ENCODE data around the gene MSI2. TPM values are rescaled to one million over a fixed set of nuclear protein-coding genes. Genes with fewer than 3 reads are reported as not detected.

The MSI2 gene
- polyA plus RNA-seq, 1 of the 3 experiments (the other 2 are of a cell fraction): 24.1 TPM

DNA sequence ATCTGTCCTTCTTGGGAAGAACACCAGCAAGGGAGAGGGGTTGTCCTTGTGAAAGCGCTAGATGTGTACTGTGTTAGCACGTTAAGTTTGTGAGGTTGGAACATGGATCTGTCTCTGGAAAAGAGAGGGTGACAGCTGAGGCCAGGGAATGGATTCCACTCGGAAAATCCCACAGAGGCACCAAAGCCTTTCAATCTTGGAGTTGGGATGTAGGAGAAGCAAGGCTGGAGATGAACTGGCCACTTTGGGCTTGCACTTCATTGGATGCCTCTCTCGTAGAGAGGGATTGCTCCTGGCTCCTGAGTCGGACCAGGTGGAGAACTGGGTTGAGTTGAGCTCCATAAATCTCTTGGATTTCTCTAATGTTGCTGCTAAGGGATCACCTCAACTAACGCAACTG lies 421.5 kb downstream of the MSI2 start (continued):
- TF ChIP-seq, protein P1, sequence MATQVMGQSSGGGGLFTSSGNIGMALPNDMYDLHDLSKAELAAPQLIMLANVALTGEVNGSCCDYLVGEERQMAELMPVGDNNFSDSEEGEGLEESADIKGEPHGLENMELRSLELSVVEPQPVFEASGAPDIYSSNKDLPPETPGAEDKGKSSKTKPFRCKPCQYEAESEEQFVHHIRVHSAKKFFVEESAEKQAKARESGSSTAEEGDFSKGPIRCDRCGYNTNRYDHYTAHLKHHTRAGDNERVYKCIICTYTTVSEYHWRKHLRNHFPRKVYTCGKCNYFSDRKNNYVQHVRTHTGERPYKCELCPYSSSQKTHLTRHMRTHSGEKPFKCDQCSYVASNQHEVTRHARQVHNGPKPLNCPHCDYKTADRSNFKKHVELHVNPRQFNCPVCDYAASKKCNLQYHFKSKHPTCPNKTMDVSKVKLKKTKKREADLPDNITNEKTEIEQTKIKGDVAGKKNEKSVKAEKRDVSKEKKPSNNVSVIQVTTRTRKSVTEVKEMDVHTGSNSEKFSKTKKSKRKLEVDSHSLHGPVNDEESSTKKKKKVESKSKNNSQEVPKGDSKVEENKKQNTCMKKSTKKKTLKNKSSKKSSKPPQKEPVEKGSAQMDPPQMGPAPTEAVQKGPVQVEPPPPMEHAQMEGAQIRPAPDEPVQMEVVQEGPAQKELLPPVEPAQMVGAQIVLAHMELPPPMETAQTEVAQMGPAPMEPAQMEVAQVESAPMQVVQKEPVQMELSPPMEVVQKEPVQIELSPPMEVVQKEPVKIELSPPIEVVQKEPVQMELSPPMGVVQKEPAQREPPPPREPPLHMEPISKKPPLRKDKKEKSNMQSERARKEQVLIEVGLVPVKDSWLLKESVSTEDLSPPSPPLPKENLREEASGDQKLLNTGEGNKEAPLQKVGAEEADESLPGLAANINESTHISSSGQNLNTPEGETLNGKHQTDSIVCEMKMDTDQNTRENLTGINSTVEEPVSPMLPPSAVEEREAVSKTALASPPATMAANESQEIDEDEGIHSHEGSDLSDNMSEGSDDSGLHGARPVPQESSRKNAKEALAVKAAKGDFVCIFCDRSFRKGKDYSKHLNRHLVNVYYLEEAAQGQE (IDR thresholded peaks at IDR 0.05; ENCODE audit: low read depth, low read length): no peak
- no peak for TF ChIP-seq ZBTB33 (IDR thresholded peaks at IDR 0.05; ENCODE audit: borderline replicate concordance, low read depth)
- TF ChIP-seq RCOR1 (IDR thresholded peaks at IDR 0.05; ENCODE audit: low read length): no peak

DNA sequence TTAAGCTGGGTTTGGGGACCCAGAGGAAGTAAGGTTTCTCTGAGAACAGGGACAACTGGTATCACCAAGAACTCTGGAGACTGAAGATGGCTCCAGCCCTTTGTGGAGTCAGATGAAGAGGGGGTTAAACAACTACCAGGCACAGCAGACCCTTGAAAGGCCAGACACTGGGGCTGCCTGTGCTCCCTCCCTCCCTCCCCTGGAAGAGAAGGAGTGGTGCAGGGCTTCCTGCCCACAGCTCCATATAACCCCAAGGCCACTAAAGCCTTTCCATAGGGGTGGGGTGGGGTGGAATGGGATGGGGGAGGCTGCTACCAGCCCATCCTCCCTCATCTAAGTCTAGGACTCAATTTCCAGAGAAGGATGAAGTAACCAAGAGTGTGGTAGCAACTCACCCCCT lies 422.1 kb downstream of the MSI2 start:
- no peak for DNase-seq
- H3K79me2 ChIP-seq (ENCODE audit: insufficient read depth): no peaks in the 10 kb centered on the region
- no peak overlapping the region for H3K4me3 ChIP-seq (ENCODE audit: low read depth in 2 of 2, low read length in 1 of 2)
- H2AFZ ChIP-seq (ENCODE audit: low read depth): no peak overlapping the region
- H3K9ac ChIP-seq: no peak overlapping the region
- H3K27me3 ChIP-seq (ENCODE audit: insufficient read depth): no peaks in the 10 kb centered on the region
- H3K36me3 ChIP-seq (replicated peaks in 1 of 2; ENCODE audit: control insufficient read depth in 1 of 2, insufficient read depth in 2 of 2, low read length in 1 of 2): peaks cover 0 to 13% of the 10 kb centered on the region in 2 experiments
- peak overlapping the region in 1 of 2 experiments; percentile 56; a peak in 2 of 4 replicates for H3K27ac ChIP-seq (ENCODE audit: low read depth in 2 of 2, low read length in 1 of 2)
- TF ChIP-seq TEAD4 (IDR thresholded peaks at IDR 0.05; ENCODE audit: borderline replicate concordance, insufficient read depth) (no peak), USF2 (IDR thresholded peaks at IDR 0.05; ENCODE audit: borderline replicate concordance, low read depth, low read length) (no peak), EZH2phosphoT487 (IDR thresholded peaks at IDR 0.05; ENCODE audit: borderline replicate concordance, low read depth) (no peak), EP300 (IDR thresholded peaks at IDR 0.05; ENCODE audit: borderline replicate concordance in 1 of 2, low read depth in 1 of 2, low read length in 1 of 2) (no peak), RCOR1 (IDR thresholded peaks at IDR 0.05; ENCODE audit: low read length) (no peak)
- H3F3A ChIP-seq (replicated peaks; ENCODE audit: insufficient read depth): no peaks in the 10 kb centered on the region
- POLR2A ChIA-PET: no interaction called here
- CTCF ChIA-PET: interaction anchor here (0.9 to 14.2 kb wide), 13 partner anchors 11 to 435 kb away, joined by 3 to 298 read pairs (median 4); no protein-coding TSS in a partner anchor
- H3K9me3 ChIP-seq: no peaks in the 10 kb centered on the region
- H3K4me1 ChIP-seq (ENCODE audit: control insufficient read depth in 1 of 2, insufficient read depth in 2 of 2, low read depth in 1 of 2, low read length in 1 of 2): peaks cover 0 to 37% of the 10 kb centered on the region in 2 experiments; a peak in 1 of 4 replicates
- H4K20me1 ChIP-seq (ENCODE audit: insufficient read depth): no peaks in the 10 kb centered on the region
- H3K4me2 ChIP-seq: no peak overlapping the region
- H3K9me2 ChIP-seq: no peaks in the 10 kb centered on the region
